ENCODE data around the gene GCNT3.
"Not testable (repeated sequence)": the region's sequence is repeated elsewhere in the genome, so short reads cannot be mapped to it uniquely, and the experiment has no call there.

The GCNT3 gene

GRCh38 chr15:59636184-59636583 lies 24.6 kb downstream of the GCNT3 start:
- Histone ChIP-seq H3K36me3 (ENCODE audit: control insufficient read depth, insufficient read depth, low read length) (peaks cover 3% of the 10 kb centered on the region), H3K9ac (ENCODE audit: low read length) (no peak overlapping the region), H3K27me3 (ENCODE audit: control insufficient read depth, insufficient read depth, low read length) (no peaks in the 10 kb centered on the region), H3K4me1 (ENCODE audit: control insufficient read depth, insufficient read depth, low read length) (no peaks in the 10 kb centered on the region), H3K27ac (ENCODE audit: low read depth, low read length) (no peak overlapping the region), H3K4me3 (ENCODE audit: low read length) (no peak overlapping the region)

GRCh38 chr15:59637507-59637906 lies 25.9 kb downstream of the GCNT3 start:
- H3K36me3 ChIP-seq (ENCODE audit: control insufficient read depth, insufficient read depth, low read length); H3K9ac ChIP-seq (ENCODE audit: low read length): not testable (repeated sequence)

DNA sequence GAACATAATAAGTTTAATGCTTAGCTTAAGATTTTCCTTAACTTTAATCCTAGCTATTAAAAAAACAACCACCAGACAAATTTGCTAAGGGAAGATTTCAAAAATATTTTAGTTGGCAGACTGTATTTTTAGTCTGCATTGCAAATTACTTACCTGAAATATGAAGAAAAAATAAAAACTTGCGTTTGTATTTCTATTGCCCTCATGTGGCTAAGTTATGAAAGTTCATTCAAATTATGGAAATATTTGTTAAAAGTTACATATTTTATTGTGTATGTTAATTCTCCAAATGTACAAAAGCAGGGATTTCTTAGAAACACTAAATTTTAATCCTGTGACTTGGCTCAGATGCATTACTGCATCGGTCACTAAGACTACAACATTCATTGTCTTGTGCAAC lies 30.8 kb downstream of the GCNT3 start:
- H3K4me3 ChIP-seq (ENCODE audit: low read length): no peak overlapping the region
- H3K27me3 ChIP-seq (ENCODE audit: control insufficient read depth, insufficient read depth, low read length): no peaks in the 10 kb centered on the region
- no peaks in the 10 kb centered on the region for H3K4me1 ChIP-seq (ENCODE audit: control insufficient read depth, insufficient read depth, low read length)
- no peak overlapping the region for H3K27ac ChIP-seq (ENCODE audit: low read depth, low read length)
- peaks cover 3% of the 10 kb centered on the region for H3K36me3 ChIP-seq (ENCODE audit: control insufficient read depth, insufficient read depth, low read length)
- no peak overlapping the region for H3K9ac ChIP-seq (ENCODE audit: low read length)

More at GRCh38 chr15:59637507-59637906, 25.9 kb downstream of the GCNT3 start:
- not testable (repeated sequence) for H3K27me3 ChIP-seq (ENCODE audit: control insufficient read depth, insufficient read depth, low read length); H3K4me3 ChIP-seq (ENCODE audit: low read length); H3K4me1 ChIP-seq (ENCODE audit: control insufficient read depth, insufficient read depth, low read length); H3K27ac ChIP-seq (ENCODE audit: low read depth, low read length)

DNA sequence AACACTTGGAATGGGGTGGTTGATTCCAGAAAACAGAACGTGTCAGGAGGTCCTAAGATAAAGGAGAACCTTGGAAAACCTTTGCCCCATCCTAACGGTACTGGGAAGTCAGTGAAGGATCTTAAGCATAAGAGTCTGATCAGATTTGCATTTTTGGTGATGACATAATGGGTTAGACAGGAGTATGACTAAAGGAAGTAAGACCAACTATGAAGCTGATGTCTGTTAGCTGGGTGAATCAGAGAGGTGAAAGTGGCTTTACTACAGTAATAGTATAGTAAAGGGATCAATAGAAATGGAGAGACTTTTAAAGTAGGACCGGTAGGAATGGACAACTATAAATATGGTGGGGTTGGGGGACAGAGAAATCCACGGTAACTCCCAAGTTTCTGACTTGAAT lies 33.2 kb downstream of the GCNT3 start:
- Histone ChIP-seq H3K4me1 (ENCODE audit: control insufficient read depth, insufficient read depth, low read length) (no peaks in the 10 kb centered on the region), H3K27me3 (ENCODE audit: control insufficient read depth, insufficient read depth, low read length) (no peaks in the 10 kb centered on the region), H3K4me3 (ENCODE audit: low read length) (no peak overlapping the region), H3K27ac (ENCODE audit: low read depth, low read length) (no peak overlapping the region), H3K9ac (ENCODE audit: low read length) (no peak overlapping the region), H3K36me3 (ENCODE audit: control insufficient read depth, insufficient read depth, low read length) (no peaks in the 10 kb centered on the region)

GRCh38 chr15:59645812-59646211 lies 34.2 kb downstream of the GCNT3 start:
- not testable (repeated sequence) for H3K27ac ChIP-seq (ENCODE audit: low read depth, low read length); H3K4me3 ChIP-seq (ENCODE audit: low read length); H3K27me3 ChIP-seq (ENCODE audit: control insufficient read depth, insufficient read depth, low read length); H3K36me3 ChIP-seq (ENCODE audit: control insufficient read depth, insufficient read depth, low read length); H3K4me1 ChIP-seq (ENCODE audit: control insufficient read depth, insufficient read depth, low read length); H3K9ac ChIP-seq (ENCODE audit: low read length)

DNA sequence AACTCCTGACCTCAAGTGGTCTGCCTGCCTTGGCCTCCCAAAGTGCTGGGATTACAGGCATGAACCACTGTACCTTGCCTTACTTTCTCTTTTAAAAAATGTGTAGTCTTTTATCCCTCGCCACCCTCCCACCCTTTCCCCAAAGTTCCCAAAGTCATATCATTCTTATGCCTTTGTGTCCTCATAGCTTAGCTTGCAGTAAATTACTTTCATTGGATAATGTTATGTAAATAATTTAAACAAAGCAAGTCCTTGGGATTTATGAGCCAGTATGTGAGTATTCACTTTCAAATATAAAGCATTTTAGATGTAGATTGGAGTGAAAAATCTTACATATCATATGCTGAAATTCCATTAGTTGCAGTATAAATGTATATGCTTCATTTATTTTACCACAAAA lies 34.7 kb downstream of the GCNT3 start:
- no peaks in the 10 kb centered on the region for H3K4me1 ChIP-seq (ENCODE audit: control insufficient read depth, insufficient read depth, low read length)
- H3K9ac ChIP-seq (ENCODE audit: low read length): no peak overlapping the region
- H3K4me3 ChIP-seq (ENCODE audit: low read length): no peak overlapping the region
- no peak overlapping the region for H3K27ac ChIP-seq (ENCODE audit: low read depth, low read length)
- no peaks in the 10 kb centered on the region for H3K27me3 ChIP-seq (ENCODE audit: control insufficient read depth, insufficient read depth, low read length)
- peaks cover 5% of the 10 kb centered on the region for H3K36me3 ChIP-seq (ENCODE audit: control insufficient read depth, insufficient read depth, low read length)

DNA sequence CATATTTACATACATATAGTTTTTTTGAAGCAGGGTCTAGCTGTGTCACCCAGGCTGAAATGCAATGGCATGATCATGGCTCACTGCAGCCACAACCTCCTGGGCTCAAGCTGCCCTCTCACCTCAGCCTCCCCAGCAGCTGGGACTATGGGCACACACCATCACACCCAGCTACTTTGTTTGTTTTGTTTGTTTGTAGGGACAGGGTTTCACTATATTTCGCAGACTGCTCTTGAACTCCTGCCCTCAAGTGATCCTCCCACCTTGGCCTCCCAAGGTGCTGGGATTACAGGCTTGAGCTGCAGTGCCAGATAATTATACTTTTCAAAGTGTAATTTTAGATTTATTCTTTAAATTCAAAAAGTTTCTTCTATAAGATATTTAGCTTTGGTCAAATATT lies 35.5 kb downstream of the GCNT3 start:
- Histone ChIP-seq H3K4me3 (ENCODE audit: low read length) (no peak overlapping the region), H3K4me1 (ENCODE audit: control insufficient read depth, insufficient read depth, low read length) (no peaks in the 10 kb centered on the region), H3K36me3 (ENCODE audit: control insufficient read depth, insufficient read depth, low read length) (peaks cover 7% of the 10 kb centered on the region), H3K27me3 (ENCODE audit: control insufficient read depth, insufficient read depth, low read length) (no peaks in the 10 kb centered on the region), H3K27ac (ENCODE audit: low read depth, low read length) (no peak overlapping the region), H3K9ac (ENCODE audit: low read length) (no peak overlapping the region)

GRCh38 chr15:59649603-59650002 lies 38.0 kb downstream of the GCNT3 start:
- Histone ChIP-seq H3K36me3 (ENCODE audit: control insufficient read depth, insufficient read depth, low read length) (peaks cover 7% of the 10 kb centered on the region), H3K27me3 (ENCODE audit: control insufficient read depth, insufficient read depth, low read length) (no peaks in the 10 kb centered on the region), H3K4me3 (ENCODE audit: low read length) (no peak overlapping the region), H3K27ac (ENCODE audit: low read depth, low read length) (no peak overlapping the region), H3K4me1 (ENCODE audit: control insufficient read depth, insufficient read depth, low read length) (no peaks in the 10 kb centered on the region), H3K9ac (ENCODE audit: low read length) (no peak overlapping the region)

DNA sequence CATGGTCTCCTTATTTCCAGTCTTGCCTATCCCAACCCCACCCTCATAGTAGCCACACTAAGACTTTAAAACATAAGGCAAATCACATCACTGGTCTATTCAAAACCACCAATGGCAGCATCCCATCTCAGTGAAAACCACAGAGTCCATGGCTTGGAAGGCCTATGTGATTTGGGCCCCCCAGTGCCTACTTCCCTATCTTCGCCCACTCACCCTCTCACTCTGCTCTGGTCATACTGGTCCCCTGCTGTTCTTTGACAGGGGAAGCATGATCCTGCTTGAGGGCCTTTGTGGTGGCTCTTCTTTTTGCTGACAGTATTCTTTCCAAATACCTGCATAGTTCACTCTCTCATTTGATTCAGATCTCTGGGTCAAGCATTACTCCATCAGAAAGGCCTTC lies 42.5 kb downstream of the GCNT3 start:
- no peak overlapping the region for H3K27ac ChIP-seq (ENCODE audit: low read depth, low read length)
- H3K4me1 ChIP-seq (ENCODE audit: control insufficient read depth, insufficient read depth, low read length): peaks cover 7% of the 10 kb centered on the region
- H3K4me3 ChIP-seq (ENCODE audit: low read length): no peak overlapping the region
- H3K36me3 ChIP-seq (ENCODE audit: control insufficient read depth, insufficient read depth, low read length): peaks cover 7% of the 10 kb centered on the region
- H3K27me3 ChIP-seq (ENCODE audit: control insufficient read depth, insufficient read depth, low read length): no peaks in the 10 kb centered on the region
- H3K9ac ChIP-seq (ENCODE audit: low read length): no peak overlapping the region

GRCh38 chr15:59656897-59657634 lies 45.5 kb downstream of the GCNT3 start, which contains the start of gene GTF2A2:
GTF2A2 (minus strand) TSS chr15:59657515; CDS start chr15:59652277, 5,238 bp downstream.
- Histone ChIP-seq H3K36me3 (ENCODE audit: control insufficient read depth, insufficient read depth, low read length) (no peaks in the 10 kb centered on the region), H3K27me3 (ENCODE audit: control insufficient read depth, insufficient read depth, low read length) (no peaks in the 10 kb centered on the region), H3K27ac (ENCODE audit: low read depth, low read length) (peak within 1 kb of the TSS; percentile 81), H3K9ac (ENCODE audit: low read length) (peak within 1 kb of the TSS; percentile 89), H3K4me3 (ENCODE audit: low read length) (peak within 1 kb of the TSS; percentile 86), H3K4me1 (ENCODE audit: control insufficient read depth, insufficient read depth, low read length) (peaks cover 7% of the 10 kb centered on the region)

GRCh38 chr15:59657635-59658125 lies 46.1 kb downstream of the GCNT3 start:
- Histone ChIP-seq H3K4me3 (ENCODE audit: low read length) (peak overlapping the region; percentile 86), H3K4me1 (ENCODE audit: control insufficient read depth, insufficient read depth, low read length) (peaks cover 7% of the 10 kb centered on the region), H3K27ac (ENCODE audit: low read depth, low read length) (no peak overlapping the region), H3K9ac (ENCODE audit: low read length) (no peak overlapping the region), H3K27me3 (ENCODE audit: control insufficient read depth, insufficient read depth, low read length) (no peaks in the 10 kb centered on the region), H3K36me3 (ENCODE audit: control insufficient read depth, insufficient read depth, low read length) (no peaks in the 10 kb centered on the region)

DNA sequence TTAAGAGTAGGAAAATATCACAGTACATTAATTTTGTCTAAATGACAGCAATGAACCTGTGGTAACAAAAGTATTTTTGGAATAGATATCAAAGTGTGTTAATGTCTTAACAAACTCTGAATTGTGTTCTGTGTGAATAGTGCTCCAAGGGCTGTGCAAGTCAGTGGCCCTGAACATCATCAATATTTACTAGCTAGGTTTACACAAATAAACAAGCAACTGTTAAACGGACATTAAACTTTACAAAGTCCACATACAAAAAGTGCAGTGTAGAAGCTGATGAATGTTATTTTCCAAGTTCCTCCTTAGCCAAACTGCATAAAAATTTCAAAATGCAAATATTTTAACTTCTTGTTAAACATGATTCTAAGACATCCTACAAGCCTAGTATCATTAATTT lies 47.8 kb downstream of the GCNT3 start:
- Histone ChIP-seq H3K4me3 (ENCODE audit: low read length) (no peak overlapping the region), H3K4me1 (ENCODE audit: control insufficient read depth, insufficient read depth, low read length) (peaks cover 7% of the 10 kb centered on the region), H3K27ac (ENCODE audit: low read depth, low read length) (no peak overlapping the region), H3K27me3 (ENCODE audit: control insufficient read depth, insufficient read depth, low read length) (no peaks in the 10 kb centered on the region), H3K9ac (ENCODE audit: low read length) (no peak overlapping the region), H3K36me3 (ENCODE audit: control insufficient read depth, insufficient read depth, low read length) (peaks cover 2% of the 10 kb centered on the region)

- peaks cover 5% of the 10 kb centered on the region for H3K36me3 ChIP-seq (ENCODE audit: control insufficient read depth, insufficient read depth, low read length)
- H3K4me3 ChIP-seq (ENCODE audit: low read length): no peak overlapping the region
- H3K27ac ChIP-seq (ENCODE audit: low read depth, low read length): peak overlapping the region; percentile 29
Measured at GRCh38 chr15:59662260-59662659, 50.7 kb downstream of the GCNT3 start.

More at GRCh38 chr15:59662260-59662659, 50.7 kb downstream of the GCNT3 start:
- Histone ChIP-seq H3K9ac (ENCODE audit: low read length) (no peak overlapping the region), H3K4me1 (ENCODE audit: control insufficient read depth, insufficient read depth, low read length) (no peaks in the 10 kb centered on the region), H3K27me3 (ENCODE audit: control insufficient read depth, insufficient read depth, low read length) (no peaks in the 10 kb centered on the region)

Data from rectal smooth muscle tissue (tissue), 1 donor.